NCI-H146 treated with DMSO at 0.1 percent for 48 hours (cell line): ENCODE results near the gene MACROD2.

Source experiments
- DNase-seq: peaks from one replicate; lab custom pipeline; 2025; ENCODE audit not compliant: unreplicated experiment; lab: John Stamatoyannopoulos, UW

Gene MACROD2

DNA sequence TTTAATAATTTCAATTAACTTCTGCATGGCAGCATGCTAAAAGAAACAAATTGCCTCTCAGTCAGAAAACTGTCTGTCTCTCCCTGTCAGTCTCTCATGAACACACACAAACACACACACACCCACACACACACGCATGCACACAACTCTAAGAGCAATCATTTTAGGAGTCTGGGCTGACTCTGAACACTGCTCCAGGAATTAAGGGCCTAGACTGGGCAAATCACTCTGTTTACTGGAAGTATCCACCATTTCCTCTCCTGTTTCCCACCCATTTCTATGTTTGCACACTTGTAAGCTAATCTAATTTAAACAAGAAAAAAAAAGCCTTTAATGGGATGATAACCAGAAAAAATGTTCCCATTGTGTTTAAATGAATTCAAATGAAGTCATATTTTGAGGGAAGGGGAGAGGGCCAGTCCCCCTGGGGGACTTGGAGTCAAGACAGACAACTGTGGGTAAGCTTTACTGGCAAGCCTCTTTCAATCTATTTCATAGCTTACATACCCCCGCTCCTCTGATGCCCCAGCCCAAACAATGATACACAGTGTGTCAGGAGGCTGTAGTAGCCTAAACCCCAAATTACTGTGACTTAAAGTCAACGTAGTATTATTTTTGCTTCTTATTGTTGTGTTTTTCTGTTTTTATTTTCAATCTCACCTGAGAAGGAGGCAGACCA lies 789.9 kb downstream of the MACROD2 start:
- peak; percentile 30 for DNase-seq

- DNase-seq = peak; percentile 90
Observed at GRCh38 chr20:14790190-14790589, 794.9 kb downstream of the MACROD2 start.

DNA sequence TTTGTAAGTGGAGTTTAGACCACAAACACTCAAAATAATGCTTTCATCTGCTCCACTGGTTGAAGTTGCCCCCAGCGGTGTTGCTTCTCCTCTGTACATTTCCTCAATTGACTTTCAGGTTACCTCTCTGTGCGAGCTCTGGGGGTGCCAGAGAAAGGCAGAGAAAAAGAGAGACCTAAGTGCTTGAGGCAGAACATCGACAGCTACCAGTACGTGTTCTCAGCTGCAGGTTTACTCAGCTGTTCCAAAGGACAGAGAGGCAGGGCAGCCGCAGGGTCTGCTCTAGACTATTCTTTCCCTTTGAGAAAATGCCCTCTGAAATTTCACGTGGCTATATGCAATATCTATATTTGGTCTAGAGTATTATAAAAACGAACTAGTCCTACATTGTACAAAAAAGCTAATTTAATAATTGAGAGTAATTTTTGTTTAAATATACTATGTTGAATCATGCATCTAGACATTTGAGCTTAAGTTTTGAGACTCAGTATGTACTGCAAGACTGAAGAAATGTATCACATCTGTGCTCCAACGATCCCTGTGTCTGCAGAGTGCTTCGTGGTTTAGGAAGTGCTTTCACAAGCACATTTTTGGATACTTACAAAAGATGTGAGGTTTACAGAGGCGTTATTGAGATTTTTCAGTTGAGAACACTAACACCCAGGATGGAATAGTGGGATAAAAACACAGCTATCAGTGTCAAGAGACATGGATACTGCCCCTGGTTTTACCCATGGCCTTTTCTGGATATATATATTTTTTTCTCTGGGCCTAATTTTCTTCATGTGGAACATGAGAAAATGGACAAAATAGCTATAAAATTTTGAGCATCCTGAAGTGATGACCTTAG lies 795.7 kb downstream of the MACROD2 start:
- DNase-seq = peak; percentile 85

- DNase-seq = no peak
Observed at GRCh38 chr20:14792915-14793314, 797.6 kb downstream of the MACROD2 start.

- no peak for DNase-seq
Observed at GRCh38 chr20:14799545-14800216, 804.4 kb downstream of the MACROD2 start.

- DNase-seq = no peak
Observed at GRCh38 chr20:14800707-14801425, 805.5 kb downstream of the MACROD2 start.

DNA sequence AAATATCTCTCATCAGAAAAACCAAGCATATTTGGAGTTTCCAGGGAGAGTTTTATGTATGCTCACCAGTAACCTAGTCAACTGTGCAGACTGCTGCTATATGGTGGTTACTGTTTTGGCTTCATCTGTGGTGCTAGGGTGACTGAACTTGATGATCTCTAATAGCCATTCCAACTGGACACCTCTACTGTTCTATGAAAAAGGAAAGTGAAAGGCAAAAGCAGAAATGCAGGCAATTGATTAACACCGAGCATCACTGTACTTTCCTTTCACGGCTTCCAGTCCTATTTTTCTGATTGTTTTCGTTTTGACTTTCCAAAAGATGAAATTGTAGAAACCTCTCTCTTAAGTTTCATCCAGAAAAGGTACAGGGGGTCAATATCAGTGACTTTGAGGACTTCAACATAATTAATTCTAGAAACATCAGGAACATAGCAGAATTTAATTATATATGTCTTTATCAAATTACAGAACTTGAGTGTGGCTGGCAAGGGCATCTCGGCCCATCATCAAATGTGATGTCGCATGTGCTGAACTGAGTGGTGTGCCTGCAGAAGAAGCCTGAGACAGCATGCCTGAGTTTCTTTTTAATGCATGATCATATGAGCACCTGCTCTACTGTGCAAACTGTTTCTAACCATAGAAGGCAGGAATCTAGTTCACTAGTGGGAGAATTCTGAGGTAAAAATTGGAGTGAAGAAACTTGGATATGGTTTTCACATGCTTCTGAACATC lies 806.4 kb downstream of the MACROD2 start:
- DNase-seq = no peak

- no peak for DNase-seq
Observed at GRCh38 chr20:14807224-14807623, 811.9 kb downstream of the MACROD2 start.

- DNase-seq = no peak
Observed at GRCh38 chr20:14815340-14815739, 820.0 kb downstream of the MACROD2 start.

DNA sequence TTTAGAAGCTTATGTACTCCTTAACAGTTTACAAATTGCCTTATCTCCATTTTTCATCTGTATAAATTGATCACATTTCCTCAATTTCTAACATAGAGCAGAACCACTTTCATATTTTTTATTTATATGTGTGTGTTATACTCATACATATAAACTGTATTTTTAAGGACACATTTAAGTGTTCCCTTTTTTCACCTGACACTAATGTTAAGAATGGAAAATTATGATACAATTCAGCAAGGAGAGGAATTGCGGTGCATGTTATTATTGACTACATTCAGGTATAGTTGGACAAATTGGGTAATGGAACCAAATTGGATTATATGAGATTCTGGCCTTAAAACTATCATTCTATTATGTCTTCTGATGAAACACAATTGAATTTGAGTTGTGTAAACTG lies 821.2 kb downstream of the MACROD2 start:
- DNase-seq = no peak

- no peak for DNase-seq
Observed at GRCh38 chr20:14817101-14817500, 821.8 kb downstream of the MACROD2 start.

GRCh38 chr20:14820771-14821170 lies 825.5 kb downstream of the MACROD2 start:
- DNase-seq = no peak

GRCh38 chr20:14821251-14821650 lies 825.9 kb downstream of the MACROD2 start:
- DNase-seq = no peak

DNA sequence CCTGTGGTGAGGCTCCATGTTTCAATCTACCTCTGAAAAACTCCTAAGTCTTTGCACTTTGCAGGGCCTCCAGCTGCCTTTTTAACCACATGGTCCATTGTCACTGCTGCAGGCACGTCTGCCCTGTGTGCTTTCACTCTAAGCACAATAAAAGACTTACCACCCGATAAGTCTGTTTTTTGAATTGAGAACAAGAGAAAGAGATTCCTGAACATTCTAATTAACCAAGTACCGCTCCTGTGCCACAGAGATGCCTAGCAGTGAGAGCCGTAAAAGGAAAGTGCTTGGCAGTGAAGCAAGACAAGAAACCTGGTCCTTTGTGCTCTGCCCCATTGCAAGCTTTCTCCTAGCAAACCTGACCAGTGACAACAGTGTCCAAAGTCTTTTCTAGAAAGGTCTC lies 829.7 kb downstream of the MACROD2 start:
- no peak for DNase-seq

DNA sequence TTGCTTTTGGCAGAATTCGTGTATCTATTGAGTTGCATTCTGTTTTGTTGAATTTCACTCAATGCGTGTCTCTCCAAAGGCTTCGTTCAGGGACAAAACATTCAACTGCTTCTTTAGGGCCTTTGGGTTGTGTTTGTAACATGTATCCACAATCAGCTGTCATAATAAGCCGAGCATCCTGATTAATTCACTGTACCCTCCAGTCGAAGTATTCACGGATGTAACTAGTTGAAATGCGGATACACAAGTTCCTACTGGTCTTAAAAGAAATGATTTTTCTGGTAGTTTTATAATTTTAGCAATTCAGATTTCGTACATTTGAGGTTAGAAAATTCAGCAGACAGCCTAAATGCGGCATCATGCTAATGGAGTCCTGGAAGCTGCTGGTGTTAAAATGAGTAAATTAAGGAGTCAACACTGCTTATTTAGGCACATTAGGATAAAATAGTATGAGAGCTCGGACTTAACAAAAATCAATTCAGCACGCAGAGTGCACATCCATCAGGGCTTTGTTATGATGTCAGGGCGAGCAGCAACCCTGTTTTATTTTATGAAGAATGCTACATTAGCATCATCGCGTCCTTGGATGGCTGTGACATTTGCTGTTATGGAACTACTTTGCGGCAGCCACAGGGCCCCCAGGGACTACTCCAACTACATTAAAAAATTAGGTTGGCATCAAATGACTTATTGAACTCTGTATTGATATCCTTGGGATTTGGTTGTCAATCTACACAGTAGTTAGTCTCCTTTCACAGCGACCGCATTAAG lies 831.4 kb downstream of the MACROD2 start:
- no peak for DNase-seq

DNA sequence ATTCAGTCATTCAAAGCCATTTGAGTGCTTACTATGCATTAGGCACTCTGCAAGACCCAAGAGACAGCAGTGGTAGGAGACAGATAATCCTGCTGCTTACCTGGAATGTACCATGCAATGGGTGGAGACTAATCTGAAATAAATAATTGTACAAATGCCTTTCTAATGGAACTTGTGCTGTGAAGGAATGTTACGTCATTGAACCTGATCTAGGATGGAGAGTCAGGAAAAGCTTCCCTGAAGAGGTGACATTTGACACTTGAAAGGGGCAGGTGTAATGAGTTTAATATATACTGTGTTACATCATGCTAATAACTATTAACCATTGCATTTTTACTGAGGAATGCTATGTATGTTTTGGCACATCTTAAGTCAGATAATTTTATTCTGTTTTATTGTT lies 833.1 kb downstream of the MACROD2 start:
- no peak for DNase-seq

DNA sequence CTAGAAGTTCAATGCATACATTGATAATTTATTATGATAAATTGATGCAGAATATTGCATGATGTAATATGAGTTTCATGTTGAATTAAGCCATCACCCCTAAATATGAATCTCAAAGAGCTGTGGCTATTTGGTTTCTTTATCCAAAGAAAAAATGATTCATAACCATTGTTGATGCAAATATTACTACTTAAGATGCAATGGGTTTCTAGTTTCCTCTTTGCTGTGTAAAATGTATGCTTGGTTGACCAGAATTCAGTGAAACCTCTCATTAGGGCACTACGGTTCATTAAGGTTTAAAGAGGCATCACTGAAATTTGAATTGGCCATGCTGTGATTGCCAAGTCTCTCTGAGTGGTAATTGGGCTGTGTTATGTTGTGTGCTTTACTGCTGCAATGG lies 834.6 kb downstream of the MACROD2 start:
- DNase-seq = no peak

DNA sequence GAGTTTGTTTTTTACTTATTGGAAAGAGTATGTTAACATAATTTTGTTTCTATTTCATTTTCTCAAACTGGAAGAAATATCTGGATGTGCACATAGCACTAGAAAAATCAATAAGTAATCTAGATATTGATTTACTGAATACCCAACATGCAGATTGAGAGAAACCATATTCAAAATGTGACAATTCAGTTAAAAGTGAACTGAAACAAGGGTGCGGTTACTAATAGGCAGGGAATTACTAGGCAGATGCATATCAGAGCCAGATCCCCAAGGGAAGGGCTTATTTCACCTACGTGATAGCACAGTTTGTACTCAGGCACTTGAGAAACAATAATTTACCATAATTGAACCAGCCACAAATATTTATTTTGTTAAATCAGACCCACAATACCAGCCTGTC lies 835.1 kb downstream of the MACROD2 start:
- no peak for DNase-seq

- no peak for DNase-seq
Observed at GRCh38 chr20:14830899-14831298, 835.6 kb downstream of the MACROD2 start.

DNA sequence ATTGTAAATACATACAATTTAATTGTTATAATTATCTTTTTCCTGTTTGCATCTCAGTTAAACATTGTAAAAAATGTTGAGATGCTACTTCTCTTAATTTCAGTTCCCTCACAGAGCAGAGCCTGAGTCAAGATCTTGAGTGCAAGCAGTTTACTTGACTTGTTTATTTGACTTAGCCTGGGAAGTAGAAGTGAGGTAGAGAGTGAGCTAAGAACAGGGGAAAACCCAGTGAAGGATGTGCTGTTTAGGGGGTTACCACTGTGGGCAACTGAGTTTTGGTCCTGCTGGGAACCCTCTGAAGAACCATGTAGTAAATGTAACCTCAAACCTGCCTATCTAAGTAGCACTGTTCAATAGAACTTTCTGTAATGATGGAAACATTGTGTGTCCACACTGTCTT lies 837.3 kb downstream of the MACROD2 start:
- DNase-seq = no peak
